ENCODE measurements around the gene SLC39A1.

SLC39A1 gene

DNA sequence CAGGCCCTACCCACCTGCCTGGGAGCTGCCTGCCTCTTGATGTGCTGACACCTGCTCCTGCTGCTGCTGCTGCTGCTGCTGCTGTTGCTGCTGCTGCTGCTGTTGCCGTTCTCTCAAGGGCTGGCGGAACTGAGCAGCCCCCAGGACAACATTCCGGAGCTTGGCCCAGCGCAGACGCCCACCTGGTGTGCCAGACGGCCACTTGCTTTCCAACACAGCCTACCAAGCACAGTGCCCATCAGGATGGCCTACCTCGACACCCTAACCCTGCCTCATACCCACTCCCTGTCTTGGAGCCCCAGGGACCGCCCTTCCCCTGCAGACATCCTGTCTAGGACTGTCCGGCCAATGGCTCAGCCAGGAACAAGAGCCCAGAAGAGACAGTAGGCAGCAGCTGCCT is 28.6 kb downstream of the SLC39A1 start:
- no peak for DNase-seq (ENCODE audit: extremely low spot score)
- ChIA-PET POLR2A (no interaction called here), CTCF (interaction anchor here (3.4 kb wide), 1 partner anchor 11 kb away, joined by 15 read pairs; the partner anchor contains the start of gene DENND4B)
- TF ChIP-seq, protein P1, sequence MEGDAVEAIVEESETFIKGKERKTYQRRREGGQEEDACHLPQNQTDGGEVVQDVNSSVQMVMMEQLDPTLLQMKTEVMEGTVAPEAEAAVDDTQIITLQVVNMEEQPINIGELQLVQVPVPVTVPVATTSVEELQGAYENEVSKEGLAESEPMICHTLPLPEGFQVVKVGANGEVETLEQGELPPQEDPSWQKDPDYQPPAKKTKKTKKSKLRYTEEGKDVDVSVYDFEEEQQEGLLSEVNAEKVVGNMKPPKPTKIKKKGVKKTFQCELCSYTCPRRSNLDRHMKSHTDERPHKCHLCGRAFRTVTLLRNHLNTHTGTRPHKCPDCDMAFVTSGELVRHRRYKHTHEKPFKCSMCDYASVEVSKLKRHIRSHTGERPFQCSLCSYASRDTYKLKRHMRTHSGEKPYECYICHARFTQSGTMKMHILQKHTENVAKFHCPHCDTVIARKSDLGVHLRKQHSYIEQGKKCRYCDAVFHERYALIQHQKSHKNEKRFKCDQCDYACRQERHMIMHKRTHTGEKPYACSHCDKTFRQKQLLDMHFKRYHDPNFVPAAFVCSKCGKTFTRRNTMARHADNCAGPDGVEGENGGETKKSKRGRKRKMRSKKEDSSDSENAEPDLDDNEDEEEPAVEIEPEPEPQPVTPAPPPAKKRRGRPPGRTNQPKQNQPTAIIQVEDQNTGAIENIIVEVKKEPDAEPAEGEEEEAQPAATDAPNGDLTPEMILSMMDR (IDR thresholded peaks at IDR 0.05; ENCODE audit: control extremely low read depth, extremely low read depth, low read depth, missing control alignments) = no peak

DNA sequence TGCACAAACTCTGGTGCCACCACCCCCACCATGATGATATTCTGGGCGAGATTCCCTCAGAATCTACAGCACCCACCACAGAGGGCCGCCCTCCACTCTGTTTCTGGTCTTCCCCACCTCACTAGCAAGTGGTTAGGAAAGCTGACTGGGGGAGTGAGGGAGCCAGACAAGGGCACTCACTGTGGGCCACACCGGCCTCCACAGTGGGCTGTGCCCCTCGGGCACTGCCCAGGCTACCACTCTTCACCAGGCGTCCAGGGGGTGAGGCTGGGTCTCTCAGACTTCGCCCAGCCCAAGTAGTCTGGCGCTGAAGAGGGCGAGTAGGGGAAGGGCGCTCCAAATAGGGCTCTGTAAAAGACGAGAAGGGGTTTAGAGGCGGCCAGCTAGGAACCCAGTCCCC is 29.4 kb downstream of the SLC39A1 start:
- no peak for DNase-seq (ENCODE audit: extremely low spot score)
- TF ChIP-seq, protein P1 (IDR thresholded peaks at IDR 0.05; ENCODE audit: control extremely low read depth, extremely low read depth, low read depth, missing control alignments) = no peak
- ChIA-PET POLR2A (no interaction called here), CTCF (interaction anchor here (3.4 kb wide), 1 partner anchor 12 kb away, joined by 15 read pairs; the partner anchor contains the start of gene DENND4B)

DNA sequence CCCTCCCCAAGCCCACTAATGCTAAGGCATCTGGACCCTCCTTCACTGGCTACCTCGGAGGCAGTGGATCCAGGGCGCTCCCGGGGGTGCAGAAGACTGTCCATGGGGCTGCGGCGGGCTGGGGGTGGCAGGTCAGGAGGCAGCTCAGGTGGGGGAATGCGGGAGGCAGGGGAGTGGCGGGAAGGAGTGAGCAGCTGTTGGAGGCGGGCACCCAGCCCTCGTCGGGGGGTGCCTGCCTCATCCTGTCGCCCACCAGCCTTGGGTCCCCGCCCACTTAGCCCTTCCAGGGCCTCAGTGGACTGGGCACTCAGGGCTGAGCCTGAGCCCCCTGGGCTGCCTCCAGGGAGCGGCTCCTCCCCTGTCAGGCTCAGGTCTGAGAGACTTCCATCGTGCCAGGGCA is 29.9 kb downstream of the SLC39A1 start:
- CTCF ChIA-PET = interaction anchor here (3.4 kb wide), 1 partner anchor 12 kb away, joined by 15 read pairs; the partner anchor contains the start of gene DENND4B
- TF ChIP-seq, protein P1 (IDR thresholded peaks at IDR 0.05; ENCODE audit: control extremely low read depth, extremely low read depth, low read depth, missing control alignments) = no peak
- POLR2A ChIA-PET = no interaction called here

DNA sequence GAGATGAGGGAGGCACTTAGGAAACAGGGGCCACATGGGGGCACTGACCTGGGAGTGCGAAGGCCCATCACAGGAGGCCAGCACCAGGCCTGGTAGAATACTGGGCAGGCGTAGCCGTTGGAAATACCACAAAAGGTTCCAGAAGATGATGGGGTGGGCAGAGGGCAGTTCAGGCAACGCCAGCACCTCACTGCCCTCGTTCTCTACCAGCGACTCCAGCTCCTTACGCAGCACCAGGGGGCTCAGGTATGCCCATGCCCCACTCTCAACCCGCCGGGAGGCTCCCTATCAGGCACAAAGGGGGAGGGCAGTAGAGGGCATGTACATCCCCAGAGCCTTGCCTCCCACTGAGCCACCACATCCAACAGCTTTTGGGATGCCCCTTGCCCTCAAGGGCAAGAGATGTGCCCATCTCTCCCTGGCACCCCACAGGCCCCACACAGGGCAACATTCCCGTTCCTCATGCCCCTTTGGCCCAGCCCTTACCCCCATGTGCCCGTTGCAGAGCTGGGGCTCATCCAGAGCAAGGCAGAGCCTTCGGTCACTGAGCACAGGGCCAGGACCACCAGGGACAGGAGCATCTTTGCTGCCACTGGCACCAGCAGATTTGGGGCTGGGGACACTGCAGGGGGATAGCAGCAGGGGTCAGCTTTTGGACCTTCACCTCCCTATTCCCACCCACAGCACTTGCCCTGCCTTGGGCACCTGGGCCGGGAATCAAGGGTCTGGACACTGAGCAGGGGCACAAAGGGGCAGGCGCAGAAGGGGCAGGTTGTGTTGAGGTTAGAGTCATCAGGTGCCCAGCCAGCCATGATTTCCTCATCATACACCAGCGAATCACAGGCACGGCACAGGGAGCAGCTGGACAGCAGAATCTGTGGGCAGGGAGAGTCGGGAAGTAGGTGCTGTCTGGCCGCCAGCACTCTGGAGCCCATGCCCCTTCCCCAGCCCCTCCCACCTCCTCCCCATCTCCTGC is 30.9 kb downstream of the SLC39A1 start:
- ChIA-PET POLR2A (no interaction called here), CTCF (interaction anchor here (1.3 to 3.4 kb wide), 2 partner anchors 13 to 55 kb away, joined by 4 to 15 read pairs; partner anchors contain the start of gene DENND4B)

More for the DNA sequence above, 29.9 kb downstream of the SLC39A1 start:
- no peak for DNase-seq (ENCODE audit: extremely low spot score)

DNA sequence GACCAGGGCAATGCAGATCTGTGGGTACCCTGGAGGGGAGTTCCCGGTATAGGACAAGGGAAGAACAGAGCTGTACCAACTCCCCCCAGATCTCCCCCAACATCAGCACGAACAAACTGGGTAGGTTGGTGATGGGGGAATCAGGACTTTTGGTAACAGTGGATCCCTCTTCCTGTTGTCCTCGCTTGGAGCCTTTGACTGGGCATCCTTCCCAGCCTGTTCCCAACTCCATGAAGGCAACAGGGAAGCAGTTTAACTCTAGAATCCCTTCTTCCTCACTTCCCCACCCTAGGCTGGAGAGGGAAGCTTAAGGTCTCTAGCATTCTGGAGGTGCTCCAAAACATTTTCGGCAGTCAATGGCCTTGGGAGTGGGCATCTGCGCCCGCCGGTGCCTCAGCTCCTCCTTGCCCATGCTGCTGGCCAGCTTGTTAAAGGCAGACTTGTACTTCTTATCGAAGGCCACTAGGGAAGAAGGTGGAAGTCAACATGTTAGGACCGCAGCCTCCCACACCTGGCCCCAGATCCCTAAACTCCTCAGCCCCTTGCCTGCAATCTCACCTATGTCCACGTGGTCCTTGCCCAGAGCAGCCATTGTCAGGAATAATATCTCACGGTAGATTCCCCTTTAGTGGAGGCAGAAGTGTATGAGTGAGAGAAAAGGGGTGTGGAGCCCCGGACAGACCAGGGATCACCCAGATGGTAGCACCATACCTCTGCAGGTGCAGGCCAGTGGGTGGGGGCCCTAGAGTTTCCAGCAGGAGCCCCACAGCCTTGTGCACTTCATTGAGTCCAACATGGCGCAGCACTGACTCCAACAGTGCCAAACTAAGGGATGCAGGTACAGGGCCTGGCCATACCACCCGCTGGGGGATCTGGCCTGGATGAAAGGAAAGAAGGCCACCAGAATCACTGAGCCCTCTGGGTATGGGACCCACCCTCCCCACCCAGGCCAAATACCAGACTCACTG is 33.1 kb downstream of the SLC39A1 start:
- ChIA-PET POLR2A (interaction anchor here (0.9 kb wide), 1 partner anchor 61 kb away, joined by 3 read pairs; no protein-coding TSS in a partner anchor), CTCF (interaction anchor here (0.8 to 13.6 kb wide), 4 partner anchors 9 to 132 kb away, joined by 3 to 108 read pairs (median 4); partner anchors contain the start of gene DENND4B)
- no peak for DNase-seq (ENCODE audit: extremely low spot score)
- TF ChIP-seq, protein P1 (IDR thresholded peaks at IDR 0.05; ENCODE audit: control extremely low read depth, extremely low read depth, low read depth, missing control alignments) = no peak

More for the DNA sequence above, 30.9 kb downstream of the SLC39A1 start:
- DNase-seq (ENCODE audit: extremely low spot score) = no peak
- TF ChIP-seq, protein P1 (IDR thresholded peaks at IDR 0.05; ENCODE audit: control extremely low read depth, extremely low read depth, low read depth, missing control alignments) = no peak

Data from GM10248 (cell line).